Measurements from ENCODE around the gene SLC25A27.
"Not testable (repeated sequence)": the region's sequence is repeated elsewhere in the genome, so short reads cannot be mapped to it uniquely, and the experiment has no call there.

SLC25A27 gene

DNA sequence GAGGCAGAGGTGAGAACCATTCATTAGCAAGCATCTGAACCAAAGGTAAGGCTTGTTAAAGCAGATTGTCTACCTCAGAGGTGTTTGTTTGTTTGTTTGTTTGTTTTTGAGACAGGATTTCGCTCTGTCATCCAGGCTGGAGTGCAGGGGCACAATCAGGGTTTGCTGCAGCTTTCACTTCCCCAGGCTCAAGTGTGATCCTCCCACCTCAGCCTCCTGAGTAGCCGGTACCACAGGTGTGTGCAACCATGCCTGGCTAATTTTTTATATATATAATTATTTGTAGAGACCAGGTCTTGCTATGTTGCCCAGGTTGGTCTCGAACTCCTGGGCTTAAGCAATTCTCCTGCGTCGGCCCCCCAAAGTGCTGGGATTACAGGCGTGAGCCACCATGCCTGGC, 17.3 kb upstream of the SLC25A27 start:
- H2AFZ ChIP-seq (ENCODE audit: low read depth, low read length) = no peak overlapping the region
- H3K4me3 ChIP-seq (ENCODE audit: low read length) = no peak overlapping the region
- H3K9me3 ChIP-seq (ENCODE audit: low read length) = no peaks in the 10 kb centered on the region
- H3K36me3 ChIP-seq (ENCODE audit: insufficient read depth, low read length) = no peaks in the 10 kb centered on the region
- no peaks in the 10 kb centered on the region for H3K4me1 ChIP-seq (ENCODE audit: insufficient read depth, low read length)
- H3K27me3 ChIP-seq (ENCODE audit: insufficient read depth, low read length) = no peaks in the 10 kb centered on the region

DNA sequence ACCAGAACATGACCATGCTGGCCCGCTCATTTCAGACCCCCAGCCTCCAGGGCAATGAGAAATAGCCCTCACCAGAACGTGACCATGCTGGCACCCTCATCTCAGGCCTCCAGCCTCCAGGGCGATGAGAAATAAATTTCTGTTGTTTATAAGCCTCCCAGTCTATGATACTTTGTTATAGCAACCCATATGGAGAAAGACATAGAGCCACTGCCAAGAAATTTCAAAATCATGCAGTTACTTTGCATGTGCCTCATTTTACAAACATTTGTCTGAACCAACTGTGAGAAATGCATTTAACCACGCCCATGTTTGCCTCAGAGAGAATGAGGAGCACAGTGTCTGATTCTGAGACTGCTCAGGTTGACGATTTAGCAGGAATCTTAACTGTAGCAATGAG, 15.6 kb upstream of the SLC25A27 start:
- Histone ChIP-seq H3K4me1 (ENCODE audit: insufficient read depth, low read length) (no peaks in the 10 kb centered on the region), H2AFZ (ENCODE audit: low read depth, low read length) (no peak overlapping the region), H3K27me3 (ENCODE audit: insufficient read depth, low read length) (no peaks in the 10 kb centered on the region), H3K4me3 (ENCODE audit: low read length) (no peak overlapping the region), H3K9me3 (ENCODE audit: low read length) (no peaks in the 10 kb centered on the region), H3K36me3 (ENCODE audit: insufficient read depth, low read length) (no peaks in the 10 kb centered on the region)

- no peaks in the 10 kb centered on the region for H3K4me1 ChIP-seq (ENCODE audit: insufficient read depth, low read length)
- H3K36me3 ChIP-seq (ENCODE audit: insufficient read depth, low read length) = no peaks in the 10 kb centered on the region
- no peak overlapping the region for H3K4me3 ChIP-seq (ENCODE audit: low read length)
- no peak overlapping the region for H2AFZ ChIP-seq (ENCODE audit: low read depth, low read length)
- H3K9me3 ChIP-seq (ENCODE audit: low read length) = no peaks in the 10 kb centered on the region
- H3K27me3 ChIP-seq (ENCODE audit: insufficient read depth, low read length) = no peaks in the 10 kb centered on the region
These were observed 14.8 kb upstream of the SLC25A27 start for GRCh38 chr6:46637933-46638332.

GRCh38 chr6:46638650-46639049, 14.1 kb upstream of the SLC25A27 start:
- Histone ChIP-seq H2AFZ (ENCODE audit: low read depth, low read length) (no peak overlapping the region), H3K9me3 (ENCODE audit: low read length) (no peaks in the 10 kb centered on the region), H3K36me3 (ENCODE audit: insufficient read depth, low read length) (no peaks in the 10 kb centered on the region), H3K4me3 (ENCODE audit: low read length) (no peak overlapping the region), H3K4me1 (ENCODE audit: insufficient read depth, low read length) (no peaks in the 10 kb centered on the region), H3K27me3 (ENCODE audit: insufficient read depth, low read length) (no peaks in the 10 kb centered on the region)

- no peaks in the 10 kb centered on the region for H3K27me3 ChIP-seq (ENCODE audit: insufficient read depth, low read length)
- no peaks in the 10 kb centered on the region for H3K4me1 ChIP-seq (ENCODE audit: insufficient read depth, low read length)
- H3K36me3 ChIP-seq (ENCODE audit: insufficient read depth, low read length) = no peaks in the 10 kb centered on the region
- H3K4me3 ChIP-seq (ENCODE audit: low read length) = no peak overlapping the region
- no peak overlapping the region for H2AFZ ChIP-seq (ENCODE audit: low read depth, low read length)
- no peaks in the 10 kb centered on the region for H3K9me3 ChIP-seq (ENCODE audit: low read length)
These were observed 9.6 kb upstream of the SLC25A27 start for GRCh38 chr6:46642928-46643751.

GRCh38 chr6:46645265-46645664, 7.5 kb upstream of the SLC25A27 start:
- Histone ChIP-seq H3K36me3 (ENCODE audit: insufficient read depth, low read length) (no peaks in the 10 kb centered on the region), H3K27me3 (ENCODE audit: insufficient read depth, low read length) (no peaks in the 10 kb centered on the region), H3K4me1 (ENCODE audit: insufficient read depth, low read length) (no peaks in the 10 kb centered on the region), H3K4me3 (ENCODE audit: low read length) (no peak overlapping the region), H2AFZ (ENCODE audit: low read depth, low read length) (no peak overlapping the region), H3K9me3 (ENCODE audit: low read length) (no peaks in the 10 kb centered on the region)

GRCh38 chr6:46648108-46648507, 4.7 kb upstream of the SLC25A27 start:
- H3K36me3 ChIP-seq (ENCODE audit: insufficient read depth, low read length) = not testable (repeated sequence)

DNA sequence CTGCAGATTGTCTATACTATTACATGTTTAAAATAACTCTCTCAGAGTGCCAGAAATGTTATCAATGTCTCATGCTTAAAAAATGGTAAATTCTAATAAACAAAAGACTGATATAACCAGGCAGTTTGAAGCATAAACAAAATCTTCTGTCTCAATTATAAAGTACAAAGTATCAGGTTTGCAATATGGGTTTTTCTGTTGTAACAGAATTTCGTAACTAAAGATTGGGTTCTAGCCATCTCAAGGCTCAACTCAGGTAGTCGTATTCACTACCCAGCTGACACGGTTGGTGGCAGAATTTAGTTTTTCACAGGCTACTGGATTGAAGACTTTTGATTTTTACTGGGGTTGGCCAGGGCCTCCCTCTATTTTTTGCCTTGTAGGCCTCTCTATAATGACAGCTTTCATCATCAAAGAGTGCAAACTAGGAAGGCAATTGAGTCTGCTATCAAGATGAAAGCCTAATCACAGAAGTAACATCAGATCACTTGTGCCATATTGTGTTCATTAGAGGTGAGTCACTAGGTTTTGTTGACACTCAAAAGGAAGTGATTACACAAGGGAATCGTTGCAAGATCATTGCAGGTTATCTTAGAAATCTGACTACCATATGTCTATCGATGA, 3.8 kb upstream of the SLC25A27 start:
- H2AFZ ChIP-seq (ENCODE audit: low read depth, low read length) = no peak overlapping the region
- peaks cover 7% of the 10 kb centered on the region for H3K27me3 ChIP-seq (ENCODE audit: insufficient read depth, low read length)
- no peaks in the 10 kb centered on the region for H3K36me3 ChIP-seq (ENCODE audit: insufficient read depth, low read length)
- H3K4me3 ChIP-seq (ENCODE audit: low read length) = no peak overlapping the region
- no peaks in the 10 kb centered on the region for H3K9me3 ChIP-seq (ENCODE audit: low read length)
- H3K4me1 ChIP-seq (ENCODE audit: insufficient read depth, low read length) = peaks cover 11% of the 10 kb centered on the region

More at GRCh38 chr6:46648108-46648507, 4.7 kb upstream of the SLC25A27 start:
- not testable (repeated sequence) for H3K27me3 ChIP-seq (ENCODE audit: insufficient read depth, low read length); H3K4me1 ChIP-seq (ENCODE audit: insufficient read depth, low read length); H2AFZ ChIP-seq (ENCODE audit: low read depth, low read length); H3K9me3 ChIP-seq (ENCODE audit: low read length); H3K4me3 ChIP-seq (ENCODE audit: low read length)

GRCh38 chr6:46651006-46651405, 1.8 kb upstream of the SLC25A27 start:
- H3K9me3 ChIP-seq (ENCODE audit: low read length) = no peaks in the 10 kb centered on the region
- H2AFZ ChIP-seq (ENCODE audit: low read depth, low read length) = no peak overlapping the region
- peaks cover 13% of the 10 kb centered on the region for H3K27me3 ChIP-seq (ENCODE audit: insufficient read depth, low read length)
- H3K4me1 ChIP-seq (ENCODE audit: insufficient read depth, low read length) = peaks cover 11% of the 10 kb centered on the region
- H3K36me3 ChIP-seq (ENCODE audit: insufficient read depth, low read length) = no peaks in the 10 kb centered on the region
- H3K4me3 ChIP-seq (ENCODE audit: low read length) = no peak overlapping the region

DNA sequence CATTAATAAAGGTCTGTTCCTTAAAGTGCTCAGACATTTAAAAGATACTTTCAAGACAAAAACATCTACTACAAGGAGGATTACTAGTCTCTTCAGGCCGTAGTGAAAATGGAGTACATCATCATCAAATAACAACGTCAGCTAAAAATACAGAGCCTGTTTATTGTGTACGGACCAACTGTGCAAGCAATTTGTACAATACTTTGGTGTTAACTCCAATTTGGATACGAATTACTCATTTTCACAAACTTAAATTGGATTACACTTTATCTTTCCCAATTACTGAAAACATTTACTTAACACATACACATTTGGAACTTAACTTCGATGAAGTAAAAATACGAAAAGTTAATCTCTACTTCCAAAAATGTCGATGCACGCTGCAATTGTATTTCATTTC, 959 bp upstream of the SLC25A27 start:
- Histone ChIP-seq H3K4me1 (ENCODE audit: insufficient read depth, low read length) (peaks cover 11% of the 10 kb centered on the region), H3K36me3 (ENCODE audit: insufficient read depth, low read length) (no peaks in the 10 kb centered on the region), H3K27me3 (ENCODE audit: insufficient read depth, low read length) (peaks cover 13% of the 10 kb centered on the region), H3K4me3 (ENCODE audit: low read length) (peak overlapping the region; percentile 87), H2AFZ (ENCODE audit: low read depth, low read length) (peak overlapping the region; percentile 100), H3K9me3 (ENCODE audit: low read length) (no peaks in the 10 kb centered on the region)

DNA sequence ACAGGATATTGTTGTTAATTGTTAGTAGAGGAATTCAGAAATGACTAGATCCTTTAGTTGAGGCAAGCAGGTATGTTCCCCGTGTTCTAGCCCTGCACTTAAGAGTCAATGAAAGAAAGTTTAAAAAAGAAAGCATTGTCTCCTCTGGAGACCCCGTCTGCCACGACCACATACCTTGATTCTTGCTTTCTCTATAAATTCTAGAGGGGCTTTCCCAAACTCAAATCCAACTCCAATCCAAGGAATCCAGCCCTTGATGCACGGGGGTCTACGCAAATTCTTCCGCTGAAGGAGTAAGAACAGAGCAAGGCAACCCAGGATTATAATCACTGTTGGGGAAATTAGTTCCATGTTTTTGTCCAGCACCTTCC, 558 bp upstream of the SLC25A27 start:
- peak overlapping the region; percentile 87 for H3K4me3 ChIP-seq (ENCODE audit: low read length)
- peak overlapping the region; percentile 100 for H2AFZ ChIP-seq (ENCODE audit: low read depth, low read length)
- H3K36me3 ChIP-seq (ENCODE audit: insufficient read depth, low read length) = no peaks in the 10 kb centered on the region
- H3K9me3 ChIP-seq (ENCODE audit: low read length) = no peaks in the 10 kb centered on the region
- H3K4me1 ChIP-seq (ENCODE audit: insufficient read depth, low read length) = peaks cover 11% of the 10 kb centered on the region
- peaks cover 13% of the 10 kb centered on the region for H3K27me3 ChIP-seq (ENCODE audit: insufficient read depth, low read length)

GRCh38 chr6:46653439-46654195, 842 bp downstream of the SLC25A27 start:
- Histone ChIP-seq H3K4me3 (ENCODE audit: low read length) (peak overlapping the region; percentile 87), H3K9me3 (ENCODE audit: low read length) (no peaks in the 10 kb centered on the region), H3K4me1 (ENCODE audit: insufficient read depth, low read length) (peaks cover 11% of the 10 kb centered on the region), H3K27me3 (ENCODE audit: insufficient read depth, low read length) (peaks cover 13% of the 10 kb centered on the region), H3K36me3 (ENCODE audit: insufficient read depth, low read length) (no peaks in the 10 kb centered on the region), H2AFZ (ENCODE audit: low read depth, low read length) (peak overlapping the region; percentile 100)

DNA sequence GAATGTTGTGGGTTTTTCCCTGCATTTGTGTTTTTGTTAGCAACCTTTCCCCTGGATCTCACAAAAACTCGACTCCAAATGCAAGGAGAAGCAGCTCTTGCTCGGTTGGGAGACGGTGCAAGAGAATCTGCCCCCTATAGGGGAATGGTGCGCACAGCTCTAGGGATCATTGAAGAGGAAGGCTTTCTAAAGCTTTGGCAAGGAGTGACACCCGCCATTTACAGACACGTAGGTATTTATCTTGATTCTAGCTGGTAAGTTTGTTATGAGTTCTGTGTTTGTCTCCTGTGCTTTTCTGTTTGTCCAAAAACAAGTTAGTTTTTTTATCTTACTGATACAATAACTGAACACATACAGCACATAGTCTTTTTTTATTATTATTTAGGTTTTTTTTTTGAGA, 3.0 kb downstream of the SLC25A27 start:
- no peak overlapping the region for H3K4me3 ChIP-seq (ENCODE audit: low read length)
- H3K36me3 ChIP-seq (ENCODE audit: insufficient read depth, low read length) = no peaks in the 10 kb centered on the region
- H2AFZ ChIP-seq (ENCODE audit: low read depth, low read length) = no peak overlapping the region

More for the DNA sequence above, 3.0 kb downstream of the SLC25A27 start:
- Histone ChIP-seq H3K9me3 (ENCODE audit: low read length) (no peaks in the 10 kb centered on the region), H3K27me3 (ENCODE audit: insufficient read depth, low read length) (peaks cover 13% of the 10 kb centered on the region), H3K4me1 (ENCODE audit: insufficient read depth, low read length) (peaks cover 11% of the 10 kb centered on the region)

All from neuron (in vitro differentiated cells).